ENCODE measurements around the gene HEXIM2.
"Not testable (repeated sequence)": the region's sequence is repeated elsewhere in the genome, so short reads cannot be mapped to it uniquely, and the experiment has no call there.

Gene HEXIM2

DNA sequence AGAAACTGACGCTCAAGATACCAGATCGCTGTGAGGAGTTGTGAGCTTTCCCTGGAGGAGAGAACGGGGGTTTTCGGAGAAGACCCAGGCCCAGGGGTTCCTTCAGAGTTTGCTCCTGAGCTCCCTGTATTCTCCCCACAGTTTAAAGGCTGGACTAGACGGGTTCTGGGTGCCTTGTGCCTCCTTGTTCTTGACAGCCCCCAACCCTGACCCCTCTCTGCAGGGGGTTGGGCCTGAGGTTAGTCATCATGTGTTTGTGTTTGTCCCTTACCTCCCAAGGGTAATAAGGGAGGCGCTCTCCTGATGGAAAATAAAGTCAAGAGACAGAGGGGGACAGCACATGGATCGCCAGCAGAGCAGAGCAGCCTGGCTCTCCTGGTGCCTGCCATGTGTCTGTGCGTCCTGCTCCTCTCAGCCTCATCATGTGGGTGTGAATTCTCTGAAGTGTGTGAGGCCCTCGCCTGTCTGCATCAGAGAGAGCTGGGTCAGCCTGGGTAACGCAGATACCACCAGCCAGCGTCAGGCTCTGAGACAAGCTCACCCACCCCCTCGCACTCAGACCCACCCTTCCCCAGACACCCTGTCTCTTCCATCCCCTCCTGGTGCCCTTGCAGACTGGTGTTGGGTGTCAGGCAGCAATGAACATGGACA lies 8.7 kb downstream of the HEXIM2 start:
- no peak for DNase-seq (ENCODE audit: low read depth)

DNA sequence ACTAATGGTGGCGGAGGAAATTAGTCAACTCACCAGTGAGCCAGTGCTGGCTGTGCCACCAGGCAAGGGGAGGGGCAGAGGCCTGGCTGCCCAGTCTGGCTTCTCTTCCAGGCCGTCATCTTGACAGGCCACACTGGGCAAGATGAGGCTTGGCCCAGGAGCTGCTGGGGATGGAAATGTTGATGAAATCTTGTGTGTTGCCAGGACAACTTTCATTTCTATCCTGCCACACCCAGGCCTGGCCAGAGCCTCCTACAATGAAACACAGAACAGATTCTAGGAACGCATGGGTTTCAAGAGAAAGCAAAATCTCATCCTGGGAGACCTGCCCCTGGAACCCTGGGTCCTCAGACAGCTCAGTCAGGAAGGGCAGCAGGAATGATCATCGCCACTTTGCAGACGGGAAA lies 9.3 kb downstream of the HEXIM2 start:
- DNase-seq (ENCODE audit: low read depth), result no peak

DNA sequence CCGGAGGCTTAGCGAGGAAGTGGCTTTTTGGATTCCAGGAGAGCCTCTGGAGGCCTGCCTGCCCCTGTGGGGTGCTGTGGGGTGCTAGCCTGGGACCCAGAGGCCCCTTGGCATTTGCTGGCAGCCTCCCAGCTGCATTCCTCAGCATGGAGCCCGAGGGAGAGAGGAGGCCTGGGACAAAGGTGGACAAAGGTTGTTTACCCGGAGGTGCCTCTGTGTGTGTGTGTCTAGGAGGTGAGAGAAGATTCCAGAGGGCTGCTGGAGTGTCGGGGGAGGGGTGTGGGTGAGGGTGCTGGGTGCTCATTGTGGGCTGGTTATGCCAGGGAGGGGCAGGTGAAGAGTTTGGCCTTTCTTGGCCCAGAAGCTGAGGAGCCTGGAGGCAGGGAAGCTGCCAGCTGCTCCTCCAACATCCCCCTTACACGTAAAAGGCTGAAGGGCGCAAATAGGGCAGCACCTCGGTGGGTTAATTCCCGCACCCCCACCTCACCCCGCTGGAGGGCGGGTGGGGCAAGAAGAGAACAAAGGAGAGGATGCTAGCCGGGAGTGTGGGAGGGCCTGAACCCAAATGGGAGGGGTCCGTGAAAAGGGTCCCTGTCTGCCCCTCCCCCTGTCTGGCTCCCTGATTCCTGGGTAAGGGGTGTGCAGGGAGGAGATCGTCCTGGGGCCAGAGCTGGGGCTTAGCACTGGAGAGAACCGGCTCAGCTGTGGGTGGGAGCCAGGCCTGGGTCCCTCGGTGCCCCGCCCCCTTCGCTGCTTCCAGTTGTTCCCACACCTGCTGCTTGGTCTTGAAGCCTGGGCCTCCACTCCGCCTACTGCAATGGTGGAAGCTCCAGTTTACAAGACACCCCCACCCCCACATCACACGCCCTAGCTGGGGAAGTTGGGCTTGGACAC lies 9.9 kb downstream of the HEXIM2 start:
- DNase-seq (ENCODE audit: low read depth), result no peak

DNA sequence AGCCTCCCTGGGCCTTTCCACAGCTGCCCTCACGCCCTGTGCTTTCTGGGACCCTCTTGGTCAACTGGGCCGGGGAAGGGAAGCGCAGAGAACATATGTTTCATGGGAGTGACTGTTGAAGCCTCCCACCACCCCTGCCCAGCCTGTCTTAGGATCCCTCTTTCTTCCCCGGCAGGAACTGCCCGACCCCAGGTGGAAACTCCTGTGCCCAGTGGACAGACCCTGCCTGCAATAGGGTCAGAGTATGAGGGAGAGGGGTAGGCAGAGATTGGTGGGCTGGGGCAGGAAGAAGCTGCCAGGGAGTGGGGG lies 10.5 kb downstream of the HEXIM2 start:
- DNase-seq (ENCODE audit: low read depth), result no peak

DNA sequence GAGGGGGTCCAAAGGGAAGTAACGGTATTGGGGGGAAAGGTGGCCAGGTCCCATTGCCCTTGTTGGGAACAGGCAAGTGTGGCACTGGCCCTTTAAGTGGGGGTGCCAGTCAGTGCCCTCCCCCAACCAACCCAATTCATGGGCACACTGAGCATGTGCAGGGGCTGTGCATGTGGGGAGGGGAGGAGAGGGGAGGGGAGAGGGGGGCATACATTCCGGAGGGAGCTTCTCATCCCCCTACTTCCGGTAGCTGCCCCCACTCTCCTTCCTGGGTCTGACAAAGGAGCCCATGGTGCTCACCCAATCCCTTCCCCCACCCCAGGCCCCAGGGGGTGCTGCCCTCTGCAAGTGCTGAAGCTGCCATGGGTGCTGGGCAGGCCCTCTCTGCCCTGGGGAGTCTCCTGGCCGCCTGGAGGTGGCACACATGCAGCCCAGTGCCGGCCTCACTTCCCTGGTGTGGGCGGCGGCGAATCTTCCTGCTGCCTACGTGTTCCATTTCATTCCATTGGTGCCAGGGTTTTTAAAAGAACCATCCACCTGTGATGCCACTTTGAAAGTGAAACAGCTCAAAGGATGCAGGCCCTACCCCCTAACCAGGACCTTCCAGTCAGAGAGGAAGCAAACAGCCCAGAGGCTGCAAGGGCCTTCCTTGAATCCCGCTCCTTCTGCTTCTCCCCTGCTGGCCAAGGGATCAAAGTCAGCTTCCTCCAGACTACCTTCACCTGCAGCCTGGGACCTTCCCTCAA lies 11.0 kb downstream of the HEXIM2 start:
- no peak for DNase-seq (ENCODE audit: low read depth)

DNA sequence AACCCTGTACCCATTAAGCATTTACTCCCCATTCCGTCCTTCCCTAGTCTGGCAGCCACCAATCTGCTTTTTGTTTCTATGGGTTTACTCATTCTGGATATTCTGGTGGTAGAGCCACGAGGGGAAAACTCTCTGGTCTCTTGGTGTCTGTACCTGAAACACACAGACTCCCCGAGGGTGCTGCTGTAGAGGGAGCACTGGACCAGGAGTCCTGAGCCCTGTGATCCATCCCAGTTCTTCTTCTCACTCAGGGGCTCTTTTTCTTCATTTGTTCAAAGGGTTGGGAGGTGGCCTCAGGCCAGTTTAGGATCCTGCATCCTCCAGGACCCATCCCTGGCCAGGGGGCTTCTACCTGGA lies 14.1 kb downstream of the HEXIM2 start:
- no peak for DNase-seq (ENCODE audit: low read depth)

DNA sequence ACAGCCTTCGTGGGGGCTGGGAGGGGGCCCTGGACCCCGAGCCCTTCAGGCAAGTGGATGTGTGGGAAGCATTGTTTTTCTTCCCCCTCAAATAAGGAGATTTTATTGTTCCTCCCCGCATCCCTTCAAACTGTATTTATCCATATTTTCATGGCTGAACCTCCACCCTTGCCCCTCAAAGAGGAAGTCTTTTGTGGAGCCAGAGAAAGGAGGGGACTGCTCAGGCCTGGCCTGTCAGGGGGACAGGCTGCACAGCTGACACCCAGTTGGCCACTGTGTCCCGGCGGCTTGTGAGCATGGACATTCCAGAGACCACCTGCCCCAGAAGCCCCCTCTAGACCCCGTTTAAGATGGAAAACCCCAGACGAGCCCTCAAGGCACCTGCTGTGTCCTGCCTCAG lies 15.9 kb downstream of the HEXIM2 start:
- no peak for DNase-seq (ENCODE audit: low read depth)

DNA sequence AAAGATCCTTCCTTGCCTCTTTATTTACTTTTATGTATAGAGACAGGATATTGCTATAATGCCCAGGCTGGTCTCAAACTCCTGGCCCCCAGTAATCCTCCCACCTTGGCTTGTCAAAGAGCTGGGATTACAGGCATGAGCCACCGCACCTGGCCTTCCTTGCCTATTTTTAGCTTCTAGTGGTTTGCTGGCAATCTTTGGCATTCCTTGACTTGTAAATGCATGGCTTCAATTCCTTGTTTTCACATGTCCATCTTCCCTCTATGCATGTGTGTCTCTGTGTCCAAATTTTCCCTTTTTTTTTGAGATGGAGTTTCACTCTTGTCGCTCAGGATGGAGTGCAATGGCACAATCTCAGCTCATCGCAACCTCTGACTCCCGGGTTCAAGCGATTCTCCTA lies 22.5 kb downstream of the HEXIM2 start:
- DNase-seq (ENCODE audit: low read depth), result no peak

DNA sequence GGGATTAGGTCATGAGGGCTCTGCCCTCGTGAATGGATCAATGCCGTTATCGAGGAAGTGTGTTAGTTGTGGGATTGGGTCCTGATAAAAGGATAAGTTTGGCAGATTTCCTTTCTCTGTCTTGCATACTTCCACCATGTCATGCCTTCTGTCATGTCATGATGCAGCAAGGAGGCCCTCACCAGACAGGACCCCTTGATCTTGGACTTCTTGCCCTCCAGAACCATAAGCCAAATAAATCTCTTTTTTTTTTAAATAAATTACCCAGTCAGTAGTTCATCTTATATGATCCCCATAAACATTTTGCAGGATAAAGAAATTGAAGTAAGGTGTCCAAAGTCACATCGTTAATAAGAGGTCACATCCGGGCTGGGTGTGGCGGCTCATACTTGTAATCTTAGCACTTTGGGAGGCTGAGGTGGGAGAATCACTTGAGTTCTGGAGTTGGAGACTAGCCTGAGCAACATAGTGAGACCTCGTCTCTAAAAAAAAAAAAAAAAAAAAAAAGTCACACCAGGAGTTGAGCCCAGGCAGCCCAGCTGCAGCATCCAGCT lies 25.2 kb downstream of the HEXIM2 start:
- DNase-seq (ENCODE audit: low read depth), result no peak

DNA sequence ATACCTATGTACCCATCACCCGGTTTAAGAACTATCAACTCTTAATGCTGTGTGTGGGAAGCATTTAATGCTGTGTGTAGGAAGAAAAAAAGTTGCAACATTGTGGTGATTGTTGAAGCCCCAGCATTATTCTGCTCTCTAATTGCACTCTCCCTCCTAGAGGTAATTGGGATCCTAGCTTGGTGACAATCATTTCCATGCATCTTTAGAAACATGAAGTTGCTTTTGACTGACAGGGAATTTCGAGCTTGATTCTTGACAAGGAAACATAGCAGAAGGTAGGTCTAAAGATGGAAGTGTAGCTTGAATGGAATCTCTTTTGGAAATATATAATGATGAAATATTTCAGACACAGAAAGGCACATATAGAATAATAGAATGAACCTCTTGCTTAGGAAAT lies 27.3 kb downstream of the HEXIM2 start:
- no peak for DNase-seq (ENCODE audit: low read depth)

DNA sequence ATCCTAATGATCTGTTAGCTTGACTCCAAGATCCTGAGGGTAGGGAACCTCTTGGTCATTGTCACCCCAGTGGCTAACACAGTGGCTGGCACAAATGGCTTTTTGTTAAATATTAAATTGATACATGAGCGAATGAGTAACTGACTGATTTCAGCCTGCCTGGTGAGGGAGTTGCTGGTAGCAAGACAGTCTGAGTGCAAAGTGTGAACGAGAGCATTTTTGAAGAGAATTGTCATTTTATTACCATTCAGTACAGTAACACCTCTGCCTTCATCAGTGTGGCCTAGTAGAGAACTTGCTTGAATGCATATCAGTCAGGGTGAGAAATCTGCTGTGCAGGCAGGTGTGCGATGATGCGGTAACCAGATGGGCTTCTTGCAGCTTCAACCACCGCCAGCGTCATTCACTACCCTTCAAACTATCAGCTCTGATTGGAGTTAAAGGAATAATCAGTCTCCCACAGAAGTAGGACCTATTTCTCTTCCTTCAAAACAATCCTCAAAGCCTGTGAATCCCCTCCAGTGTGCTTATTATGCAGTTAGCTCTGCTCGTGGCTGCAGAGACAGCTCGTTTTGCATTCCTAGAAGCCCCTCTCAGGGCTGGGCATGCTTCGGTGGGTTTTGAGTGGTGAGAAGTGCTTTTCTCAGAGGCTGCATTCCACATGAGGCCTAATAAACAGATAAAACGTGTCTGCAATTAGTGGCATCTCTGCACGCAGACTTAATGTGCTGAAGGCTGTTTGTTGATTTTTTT lies 29.0 kb downstream of the HEXIM2 start:
- DNase-seq (ENCODE audit: low read depth), result no peak

DNA sequence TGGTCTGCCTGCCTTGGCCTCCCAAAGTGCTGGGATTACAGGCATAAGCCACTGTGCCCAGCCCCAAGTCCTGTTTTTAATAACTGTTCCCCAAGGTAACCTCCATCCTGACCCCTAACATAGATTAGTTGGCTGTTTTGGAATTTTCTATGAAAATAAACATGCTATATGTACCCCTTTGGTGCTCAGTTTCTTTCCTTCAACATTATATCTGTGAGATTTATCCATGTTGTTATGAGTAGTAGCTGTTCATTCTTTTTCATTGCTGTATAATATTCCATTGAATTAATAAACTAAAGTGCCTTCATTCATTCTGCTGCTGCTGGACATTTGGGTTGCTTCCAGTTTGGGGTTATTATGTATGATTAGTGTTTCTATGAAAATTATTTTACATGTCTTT lies 33.7 kb downstream of the HEXIM2 start:
- no peak for DNase-seq (ENCODE audit: low read depth)

DNA sequence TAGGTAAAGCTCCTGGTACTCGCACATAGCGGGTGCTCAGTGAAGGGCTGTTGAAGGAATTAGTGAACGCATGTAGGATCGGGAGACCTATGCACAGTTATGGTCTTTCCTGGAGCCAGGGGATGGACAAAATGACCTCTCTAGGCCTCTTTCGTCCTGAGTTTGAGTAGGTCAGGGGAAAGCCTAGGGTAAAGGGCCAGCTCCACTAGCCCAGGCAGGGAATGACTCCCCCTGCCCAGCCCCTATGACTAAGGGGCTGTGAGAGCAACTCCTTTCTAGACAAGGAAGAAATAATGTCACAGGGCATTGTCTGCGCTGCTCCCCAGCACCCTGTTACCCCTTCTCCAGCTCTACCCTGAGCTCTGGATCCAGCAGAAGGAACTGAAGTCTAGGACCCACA lies 35.4 kb downstream of the HEXIM2 start:
- DNase-seq (ENCODE audit: low read depth), result no peak

DNA sequence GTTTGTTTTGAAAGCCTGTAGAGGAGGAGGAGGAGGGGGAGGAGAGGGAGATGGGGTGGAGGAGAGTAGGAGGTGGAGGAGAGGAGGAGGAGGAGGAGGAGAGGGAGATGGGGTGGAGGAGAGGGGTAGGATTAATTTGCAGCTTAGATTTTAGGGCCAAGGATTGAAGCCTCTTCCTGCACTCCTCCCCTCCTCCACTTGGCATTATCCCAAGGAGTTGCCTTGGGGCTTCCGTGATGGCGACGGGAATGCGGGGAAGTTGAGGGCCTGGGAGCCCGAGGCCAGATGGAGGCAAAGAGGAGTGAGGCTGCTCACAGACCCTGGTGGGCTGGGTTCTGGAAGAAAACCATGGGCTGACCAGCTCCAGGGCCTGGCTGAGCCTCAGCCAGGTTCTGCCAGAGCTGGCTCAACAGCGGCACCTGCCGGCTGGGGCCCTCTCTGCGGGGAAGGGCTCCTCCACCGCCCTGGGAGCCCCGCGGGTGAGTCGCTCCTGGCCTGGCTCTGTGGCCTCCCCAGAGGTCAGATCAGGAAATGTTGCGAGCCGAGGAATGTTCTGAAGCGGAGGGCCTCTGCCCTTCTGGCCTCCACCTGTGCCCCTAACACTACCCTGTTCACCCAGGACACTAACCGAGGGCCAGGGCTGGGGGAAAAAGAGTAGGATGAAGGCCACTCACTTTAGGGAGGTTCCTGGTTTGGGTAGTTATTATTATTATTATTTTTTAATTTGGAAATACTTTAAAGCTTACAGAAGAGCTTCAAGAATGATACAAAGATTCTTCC lies 36.1 kb downstream of the HEXIM2 start:
- DNase-seq (ENCODE audit: low read depth), result peak; percentile 54

DNA sequence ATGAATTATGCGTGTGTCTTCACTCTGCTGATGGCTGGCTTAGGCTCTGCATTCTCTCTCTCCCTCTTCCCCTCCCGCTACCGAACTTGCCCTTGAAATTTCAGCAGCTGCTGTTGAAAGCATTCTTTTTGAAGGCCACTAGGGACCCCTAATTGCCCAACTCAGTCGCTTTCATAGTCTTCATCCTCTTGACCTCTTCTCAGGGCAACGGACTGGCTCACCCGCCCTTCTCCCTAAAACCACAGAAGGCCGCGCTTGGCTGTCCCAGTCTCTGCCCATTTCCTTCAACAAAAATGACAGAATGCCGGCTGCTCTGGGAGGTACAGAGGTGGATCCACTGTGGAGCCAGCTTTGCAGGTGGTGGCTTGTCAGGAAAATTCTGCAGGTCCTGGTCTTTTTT lies 39.0 kb downstream of the HEXIM2 start:
- DNase-seq (ENCODE audit: low read depth), result no peak

DNA sequence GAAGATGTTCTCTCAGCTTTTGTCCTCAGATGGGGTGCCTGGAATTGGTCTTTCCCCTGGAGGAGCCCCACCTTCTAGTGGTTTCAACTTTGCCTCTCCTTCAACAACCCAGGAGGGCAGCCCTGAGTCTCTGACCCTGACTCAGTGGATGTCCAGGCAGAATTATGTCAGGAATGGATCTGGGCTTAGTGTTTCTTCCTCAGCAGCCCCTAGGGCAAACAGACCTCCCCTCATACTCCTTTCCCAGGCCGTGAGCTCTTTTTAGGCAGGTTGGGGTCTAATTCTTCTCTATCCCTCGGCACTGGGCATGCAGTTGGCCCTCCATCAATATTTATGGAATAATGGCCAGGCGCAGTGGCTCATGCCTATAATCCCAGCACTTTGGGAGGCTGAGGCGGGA lies 39.8 kb downstream of the HEXIM2 start:
- no peak for DNase-seq (ENCODE audit: low read depth)

DNA sequence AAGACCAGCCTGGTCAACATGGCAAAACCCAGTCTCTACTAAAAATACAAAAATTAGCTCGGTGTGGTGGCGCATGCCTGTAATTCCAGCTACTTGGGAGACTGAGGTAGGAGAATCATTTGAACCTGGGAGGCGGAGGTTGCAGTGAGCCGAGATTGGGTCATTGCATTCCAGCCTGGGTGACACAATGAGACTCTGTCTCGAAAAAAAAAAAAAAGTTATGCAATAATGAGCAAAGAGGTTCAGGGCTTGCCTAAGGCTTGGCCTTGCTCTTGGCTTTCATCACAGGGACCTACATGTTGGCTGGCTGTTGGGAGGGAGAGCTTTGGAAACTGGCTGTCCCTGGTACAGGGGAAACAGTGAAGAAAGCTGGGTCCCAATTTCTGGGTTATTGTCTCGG lies 40.2 kb downstream of the HEXIM2 start:
- DNase-seq (ENCODE audit: low read depth), result not testable (repeated sequence)

DNA sequence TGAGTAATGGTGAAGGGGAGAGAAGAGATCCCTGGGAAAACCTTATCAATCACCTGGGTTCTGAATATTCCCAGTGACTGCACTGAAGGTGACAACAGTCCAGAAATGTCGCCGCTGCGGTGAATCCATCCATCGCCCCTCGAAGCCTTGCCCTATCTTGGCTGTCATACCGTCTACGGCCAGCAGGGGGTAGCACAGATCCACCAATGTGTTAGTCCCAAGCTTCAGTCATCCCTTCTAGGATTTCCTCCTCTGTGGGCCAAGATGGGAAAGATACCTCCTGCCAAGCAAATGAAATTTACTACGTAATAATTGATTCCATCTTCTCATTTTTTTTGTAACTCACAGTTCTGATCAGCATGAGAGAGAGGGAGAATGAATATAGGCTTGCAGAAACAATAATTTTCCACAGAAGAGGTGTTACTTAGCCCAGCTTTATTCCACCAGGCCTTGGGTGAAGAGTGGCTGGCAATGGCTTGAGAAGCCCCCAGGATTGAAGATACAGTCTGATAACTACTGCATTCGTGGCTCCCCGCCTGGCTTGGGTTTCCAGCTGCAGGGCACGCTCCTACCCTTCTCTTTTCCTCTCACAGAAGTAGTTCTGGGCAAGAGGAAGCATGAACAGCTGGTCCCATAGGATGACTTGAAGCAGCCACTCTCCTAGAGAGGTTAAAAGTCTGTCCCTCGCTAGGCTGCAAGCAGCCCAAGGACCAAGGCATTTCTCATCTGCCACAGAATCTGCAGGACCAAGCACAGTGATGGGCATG lies 57.4 kb downstream of the HEXIM2 start:
- DNase-seq (ENCODE audit: low read depth), result no peak

Measured in HS-27A (cell line).